MCF 10A (cell line): ENCODE results near the gene PODNL1. TPM values are rescaled to one million over a fixed set of nuclear protein-coding genes. Genes with fewer than 3 reads are reported as not detected.

Experiments
- BruUV-seq: library from RNA; stranded (reverse); fragments of 400-500 nt; replicated peaks from 2 replicates; lab custom pipeline; 2021; lab: Mats Ljungman, UMichigan
- CTCF ChIA-PET: fragments of 300-600 bp; sonication (Branson Sonifier 250); formaldehyde crosslinking; extraction: SDS; loops from one replicate; lab custom pipeline; 2021; ENCODE audit warnings: antibody characterized with exemption, inconsistent platforms; lab: Yijun Ruan, JAX
- POLR2A ChIA-PET: fragments of 300-600, 350-650 bp; sonication (Branson Sonifier 250); formaldehyde crosslinking; extraction: SDS; loops from one replicate; lab custom pipeline; 2020; ENCODE audit warnings: antibody characterized with exemption, inconsistent platforms; lab: Yijun Ruan, JAX
- DNase-seq: peaks from one replicate; pipeline ENCODE4 v3.0.0-alpha.2; 2018; ENCODE audit not compliant: unreplicated experiment
- H3K27ac Mint-ChIP-seq: one replicate; pipeline ENCODE4 v1.8.0; 2022; ENCODE audit warnings: mild to moderate bottlenecking, low read depth, mixed read lengths; ENCODE audit not compliant: unreplicated experiment
- H3K27me3 Mint-ChIP-seq: one replicate; pipeline ENCODE4 v1.8.0; 2022; ENCODE audit warnings: mixed read lengths; ENCODE audit not compliant: insufficient read depth, unreplicated experiment
- H3K36me3 Mint-ChIP-seq: one replicate; pipeline ENCODE4 v1.8.0; 2022; ENCODE audit warnings: mild to moderate bottlenecking, moderate library complexity, mixed read lengths; ENCODE audit not compliant: insufficient read depth, unreplicated experiment
- H3K4me1 Mint-ChIP-seq: one replicate; pipeline ENCODE4 v1.8.0; 2022; ENCODE audit warnings: mixed read lengths; ENCODE audit not compliant: insufficient read depth, unreplicated experiment
- H3K4me3 Mint-ChIP-seq: one replicate; pipeline ENCODE4 v1.8.0; 2022; ENCODE audit warnings: mild to moderate bottlenecking, moderate library complexity, mixed read lengths; ENCODE audit not compliant: unreplicated experiment
- H3K9me3 Mint-ChIP-seq: one replicate; pipeline ENCODE4 v1.8.0; 2022; ENCODE audit warnings: mixed read lengths; ENCODE audit not compliant: unreplicated experiment
- CTCF ChIP-seq: fragments of 200-600 bp; IDR thresholded peaks from one replicate; pipeline ENCODE4 v1.8.0; 2022; ENCODE audit warnings: antibody characterized with exemption, mild to moderate bottlenecking; ENCODE audit not compliant: unreplicated experiment
- intact Hi-C: fragments of 100-400 bp; cut with micrococcal nuclease; formaldehyde crosslinking; loops from 2 replicates; pipeline ENCODE4 v1.14.1; 2022
- total RNA-seq: library from RNA; stranded (reverse); gene quantifications from 2 replicates; pipeline ENCODE4 v1.2.3, GENCODE V29; 2022

PODNL1 gene
- total RNA-seq, 1 experiment from 2014 or later, result 0.51 TPM

DNA sequence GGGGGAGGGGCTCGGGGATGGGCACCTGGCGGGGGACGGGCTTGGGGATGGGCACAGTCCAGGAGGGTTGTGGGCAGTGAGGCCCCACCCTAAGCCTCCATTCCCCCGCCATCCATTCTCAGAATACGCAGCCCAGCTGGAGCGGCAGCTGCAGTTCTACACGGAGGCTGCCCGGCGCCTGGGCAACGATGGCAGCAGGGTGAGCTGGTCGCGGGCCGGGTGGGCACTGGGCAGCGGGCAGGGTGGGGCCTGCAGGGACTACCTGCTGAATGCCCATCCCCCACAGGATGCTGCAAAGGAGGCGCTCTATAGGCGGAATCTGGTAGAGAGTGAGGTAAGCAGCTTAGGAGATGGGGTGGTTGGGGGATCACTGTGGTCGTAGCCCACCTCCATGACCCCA, 8.3 kb downstream of the PODNL1 start:
- intact Hi-C loops, result no loop called here
- no peak overlapping the region for H3K27ac Mint-ChIP-seq
- no peak for TF ChIP-seq CTCF
- no peaks in the 10 kb centered on the region for H3K27me3 Mint-ChIP-seq
- no TSS peak for BruUV-seq
- no peak overlapping the region for H3K4me3 Mint-ChIP-seq
- POLR2A ChIA-PET, result no interaction called here
- CTCF ChIA-PET, result no interaction called here
- no peaks in the 10 kb centered on the region for H3K4me1 Mint-ChIP-seq
- DNase-seq, result no peak
- H3K36me3 Mint-ChIP-seq, result peaks cover 30% of the 10 kb centered on the region
- no peaks in the 10 kb centered on the region for H3K9me3 Mint-ChIP-seq

DNA sequence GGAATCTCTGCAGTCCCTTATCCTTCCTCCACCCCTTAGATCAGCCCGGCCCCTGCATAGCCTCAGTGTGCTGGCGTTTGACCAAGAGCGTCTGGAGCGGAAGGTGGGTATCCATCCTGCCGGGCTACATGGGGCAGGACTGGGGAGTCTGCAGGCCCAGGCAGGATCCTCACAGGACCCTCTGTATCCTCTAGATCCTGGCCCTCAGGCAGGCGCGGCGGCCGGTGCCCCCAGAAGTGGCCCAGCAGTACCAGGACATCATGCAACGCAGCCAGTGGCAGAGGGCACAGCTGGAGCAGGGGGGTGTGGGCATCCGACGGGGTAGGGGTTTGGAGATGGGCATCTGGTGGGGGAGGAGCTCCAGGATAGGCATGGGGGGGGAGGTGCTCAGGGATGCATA, 8.9 kb downstream of the PODNL1 start:
- no peak for TF ChIP-seq CTCF
- Mint-ChIP-seq H3K4me1 (no peaks in the 10 kb centered on the region), H3K9me3 (no peaks in the 10 kb centered on the region), H3K36me3 (peaks cover 35% of the 10 kb centered on the region), H3K27me3 (no peaks in the 10 kb centered on the region), H3K4me3 (no peak overlapping the region), H3K27ac (no peak overlapping the region)
- DNase-seq, result no peak
- BruUV-seq, result no TSS peak
- POLR2A ChIA-PET, result no interaction called here
- CTCF ChIA-PET, result interaction anchor here (1.1 kb wide), 1 partner anchor 93 kb away, joined by 4 read pairs; no protein-coding TSS in a partner anchor
- intact Hi-C loops, result no loop called here

- H3K27me3 Mint-ChIP-seq, result no peaks in the 10 kb centered on the region
- BruUV-seq, result no TSS peak
- POLR2A ChIA-PET, result no interaction called here
Observed at GRCh38 chr19:13926715-13927114, 11.5 kb downstream of the PODNL1 start.

GRCh38 chr19:13926010-13926409, 12.2 kb downstream of the PODNL1 start:
- Mint-ChIP-seq H3K27ac (no peak overlapping the region), H3K36me3 (peaks cover 59% of the 10 kb centered on the region), H3K9me3 (no peaks in the 10 kb centered on the region), H3K4me3 (no peak overlapping the region), H3K27me3 (no peaks in the 10 kb centered on the region), H3K4me1 (no peaks in the 10 kb centered on the region)
- POLR2A ChIA-PET, result interaction anchor here (0.7 to 0.9 kb wide), 2 partner anchors 17 to 1200 kb away, joined by 3 read pairs; a partner anchor contains a TSS
- intact Hi-C loops, result no loop called here
- CTCF ChIA-PET, result interaction anchor here (0.6 kb wide), 1 partner anchor 97 kb away, joined by 3 read pairs; no protein-coding TSS in a partner anchor
- DNase-seq, result no peak
- BruUV-seq, result no TSS peak
- no peak for TF ChIP-seq CTCF

More at GRCh38 chr19:13926715-13927114, 11.5 kb downstream of the PODNL1 start:
- intact Hi-C loops, result no loop called here
- no peak overlapping the region for H3K4me3 Mint-ChIP-seq
- no peak for DNase-seq
- CTCF ChIA-PET, result no interaction called here
- no peaks in the 10 kb centered on the region for H3K9me3 Mint-ChIP-seq
- H3K36me3 Mint-ChIP-seq, result peaks cover 52% of the 10 kb centered on the region
- no peak for TF ChIP-seq CTCF
- no peak overlapping the region for H3K27ac Mint-ChIP-seq
- H3K4me1 Mint-ChIP-seq, result no peaks in the 10 kb centered on the region
